Measurements from ENCODE around the gene PRAME.

DNA sequence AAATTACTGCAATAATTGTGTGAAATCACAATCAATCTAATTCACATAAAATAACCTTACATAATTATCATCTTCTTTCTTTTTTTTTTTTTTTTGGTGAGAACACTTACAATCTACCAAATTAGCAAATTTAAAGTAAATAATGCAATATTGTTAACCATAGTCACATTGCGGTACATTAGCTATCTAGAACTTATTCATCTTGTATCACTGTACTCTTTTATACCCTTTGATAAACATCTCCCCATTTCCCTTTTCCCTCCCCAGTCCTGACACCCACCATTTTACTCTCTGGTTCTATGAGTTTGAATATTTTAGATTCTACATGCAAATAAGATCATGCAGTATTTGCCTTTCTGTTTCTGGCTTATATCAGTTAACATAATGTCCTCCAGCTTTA is 24.0 kb upstream of the PRAME start:
- TF ChIP-seq RAD21 (IDR thresholded peaks at IDR 0.05; ENCODE audit: low read depth) (no peak), TCF12 (IDR thresholded peaks at IDR 0.05; ENCODE audit: low read depth) (no peak), FOXM1 (IDR thresholded peaks at IDR 0.05; ENCODE audit: borderline replicate concordance, low read depth) (no peak), CREB1 (IDR thresholded peaks at IDR 0.05; ENCODE audit: low read depth) (no peak), TAF1 (IDR thresholded peaks at IDR 0.05; ENCODE audit: low read depth) (no peak), YY1 (IDR thresholded peaks at IDR 0.05; ENCODE audit: low read depth) (no peak), ZBTB7A (IDR thresholded peaks at IDR 0.05; ENCODE audit: low read depth) (no peak), TEAD4 (IDR thresholded peaks at IDR 0.05) (no peak)
- TF ChIP-seq, protein P1, sequence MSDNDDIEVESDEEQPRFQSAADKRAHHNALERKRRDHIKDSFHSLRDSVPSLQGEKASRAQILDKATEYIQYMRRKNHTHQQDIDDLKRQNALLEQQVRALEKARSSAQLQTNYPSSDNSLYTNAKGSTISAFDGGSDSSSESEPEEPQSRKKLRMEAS (IDR thresholded peaks at IDR 0.05), result no peak

Measured in Ishikawa (cell line).